HuH-7.5 (cell line): Measurements from ENCODE around the gene DCBLD1.

ENCODE experiments used
- DNase-seq: peaks from one replicate; pipeline ENCODE4 v3.0.0; 2011; ENCODE audit warnings: low spot score

The DCBLD1 gene

DNA sequence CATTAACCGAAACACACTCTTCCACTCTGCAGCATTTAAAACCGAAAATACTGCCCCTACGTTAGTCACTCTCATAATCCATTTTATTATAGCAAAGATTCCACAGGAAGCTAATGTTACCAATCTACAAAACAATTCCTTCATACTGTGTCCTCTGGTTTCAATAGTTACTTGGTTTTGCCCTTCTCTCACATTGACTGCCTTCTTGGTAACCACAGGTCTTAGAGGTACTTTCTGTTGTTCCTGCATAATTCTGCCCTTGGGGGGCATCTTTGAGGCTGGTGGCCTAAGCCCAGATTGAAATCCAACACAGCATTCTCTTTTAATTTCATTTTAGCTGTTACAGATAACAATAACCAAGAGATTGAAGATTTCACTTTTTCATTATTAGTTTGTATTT, 9.8 kb upstream of the DCBLD1 start:
- DNase-seq: no peak

DNA sequence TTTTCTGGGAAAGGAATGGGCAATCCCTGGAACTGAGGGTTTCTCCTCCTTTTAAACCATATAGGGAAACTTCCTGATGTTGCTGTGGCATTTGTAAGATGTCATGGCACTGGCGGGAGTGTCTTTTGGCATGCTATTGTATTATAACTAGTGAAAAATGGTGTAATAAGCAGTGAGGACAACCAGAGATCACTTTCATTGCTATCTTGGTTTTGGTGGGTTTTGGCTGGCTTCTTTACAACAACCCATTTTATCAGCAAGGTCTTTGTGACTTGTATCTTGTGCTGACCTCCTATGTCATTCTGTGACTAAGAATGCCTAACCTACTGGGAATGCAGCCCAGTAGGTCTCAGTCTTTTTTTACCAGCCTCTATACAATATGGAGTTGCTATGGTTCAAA, 9.1 kb upstream of the DCBLD1 start:
- no peak for DNase-seq

DNA sequence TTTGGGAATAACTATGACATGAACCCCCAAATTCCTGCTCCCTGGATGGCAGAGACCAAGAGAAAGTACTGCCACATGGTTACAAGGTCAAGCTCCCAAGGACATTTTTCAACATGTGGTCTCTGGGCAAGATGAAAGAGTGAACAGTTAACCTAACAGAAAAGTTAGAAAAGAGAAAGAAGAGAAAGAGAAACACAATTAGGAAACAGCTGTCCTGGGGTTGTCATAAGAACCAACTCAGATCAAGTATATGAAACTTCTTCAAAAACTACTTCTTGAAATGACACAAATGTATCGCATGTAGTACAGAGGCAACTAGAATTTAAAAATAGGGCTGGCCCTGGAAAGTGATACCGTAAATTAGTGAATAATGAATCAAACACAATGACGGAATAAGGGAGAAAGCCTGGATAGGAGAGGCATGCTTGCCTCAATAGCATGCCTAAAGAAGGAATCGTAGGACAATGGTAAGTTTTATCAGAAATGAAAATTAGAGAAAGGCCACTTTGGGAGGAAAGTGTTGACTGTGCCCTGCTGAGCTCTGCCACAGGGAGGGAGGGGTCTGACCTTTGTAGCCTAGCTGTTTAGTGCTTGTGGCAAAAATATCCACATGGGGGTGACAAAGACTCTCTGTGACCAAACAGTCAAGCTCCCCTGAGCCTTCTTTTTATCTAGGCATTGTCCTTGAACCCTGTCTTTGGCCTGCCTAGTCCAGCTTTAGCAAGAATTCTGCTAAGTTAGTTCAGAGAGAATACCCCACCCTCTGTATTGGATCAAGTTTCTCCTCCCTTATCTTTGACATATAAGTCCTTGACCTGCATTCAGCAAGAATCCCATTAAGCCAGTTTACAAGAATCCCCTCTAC, 4.3 kb upstream of the DCBLD1 start:
- peak; percentile 39 for DNase-seq

GRCh38 chr6:117478853-117479231, 3.6 kb upstream of the DCBLD1 start:
- DNase-seq: no peak

- DNase-seq: no peak
Observed at GRCh38 chr6:117480651-117481050, 1.8 kb upstream of the DCBLD1 start.

GRCh38 chr6:117481278-117481925, 1.1 kb upstream of the DCBLD1 start:
- DNase-seq: no peak

GRCh38 chr6:117481926-117482239, 591 bp upstream of the DCBLD1 start:
- DNase-seq: no peak

- DNase-seq: peak; percentile 53
Observed at GRCh38 chr6:117483004-117483644, 650 bp downstream of the DCBLD1 start.

DNA sequence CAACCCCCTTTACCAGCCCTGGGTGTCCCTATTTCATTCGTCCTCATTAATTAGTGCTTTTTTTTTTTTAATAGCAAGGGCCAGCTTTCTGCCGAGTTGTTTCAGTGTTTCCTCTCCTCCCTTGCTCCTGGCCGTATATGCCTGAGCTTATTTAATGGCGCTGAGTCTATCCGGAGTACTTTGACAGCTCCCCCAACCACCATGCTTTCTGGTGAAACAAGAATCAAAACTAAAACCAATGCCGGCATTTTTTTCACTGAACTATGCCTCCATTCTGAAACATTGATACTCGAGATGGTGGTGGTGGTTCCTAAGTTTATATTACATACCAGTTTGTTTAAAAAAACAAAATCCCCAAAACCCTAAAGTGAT, 1.2 kb downstream of the DCBLD1 start:
- DNase-seq: peak; percentile 48

DNA sequence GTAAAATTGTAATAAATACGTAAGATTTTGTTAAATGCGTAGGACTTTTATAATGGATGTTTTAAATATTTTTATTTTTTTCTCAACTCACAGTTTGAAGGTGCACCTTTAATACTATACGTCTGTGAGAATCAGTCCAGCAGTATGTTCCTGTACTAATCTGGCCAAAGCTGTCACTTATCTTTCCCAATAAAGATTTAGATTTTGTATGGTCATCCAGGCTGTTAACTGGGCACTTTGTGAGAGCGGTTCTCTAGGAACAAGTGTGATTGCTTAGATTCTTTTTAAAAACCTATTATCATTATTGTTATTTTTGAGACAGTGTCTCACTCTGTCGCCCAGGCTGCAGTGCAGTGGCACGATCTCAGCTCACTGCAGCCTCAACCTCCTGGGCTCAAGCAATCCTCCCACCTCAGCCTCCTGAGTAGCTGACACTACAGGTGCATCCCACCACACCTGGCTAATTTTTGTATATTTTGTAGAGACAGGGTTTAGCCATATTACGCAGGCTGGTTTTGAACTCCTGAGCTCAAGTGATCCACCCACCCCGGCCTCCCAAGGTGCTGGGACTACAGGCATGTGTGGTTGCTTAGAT, 1.7 kb downstream of the DCBLD1 start:
- DNase-seq: no peak

- no peak for DNase-seq
Observed at GRCh38 chr6:117485433-117485832, 3.0 kb downstream of the DCBLD1 start.

DNA sequence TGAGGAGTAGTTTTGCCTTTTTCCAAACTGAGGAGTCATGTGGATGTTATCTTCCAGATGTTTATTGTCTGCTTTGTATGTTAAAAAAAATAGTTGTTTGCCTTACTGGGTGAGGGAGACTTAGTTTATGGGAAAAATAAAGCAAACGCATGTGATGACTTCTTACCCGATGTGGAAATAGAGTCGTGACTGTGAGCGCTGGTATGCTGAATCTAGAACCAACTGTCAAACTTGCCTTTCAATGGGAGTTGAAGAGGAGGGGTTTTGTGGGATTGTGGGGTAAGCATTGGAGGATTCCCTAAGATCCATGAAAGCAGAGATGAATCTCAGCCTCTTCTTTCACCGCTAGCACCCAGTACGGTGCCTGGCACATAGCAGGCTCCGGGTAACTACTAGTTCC, 5.3 kb downstream of the DCBLD1 start:
- DNase-seq: no peak

DNA sequence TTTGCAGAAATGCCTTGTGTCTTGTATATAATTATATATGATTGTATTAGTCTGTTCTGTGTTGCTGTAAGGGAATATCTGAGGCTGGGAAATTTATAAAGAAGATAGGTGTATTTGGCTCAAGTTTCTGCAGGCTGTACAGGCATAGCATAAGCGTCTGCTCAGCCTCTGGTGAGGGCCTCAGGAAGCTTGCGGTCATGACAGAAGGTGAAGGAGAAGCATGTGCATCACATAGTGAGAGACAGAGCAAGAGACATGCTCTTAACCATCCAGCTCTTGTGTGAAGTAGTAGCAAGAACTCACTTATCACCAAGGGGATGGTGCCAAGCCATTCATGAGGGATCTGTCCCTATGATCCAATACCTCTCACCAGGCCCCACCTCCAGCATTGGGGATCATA, 6.5 kb downstream of the DCBLD1 start:
- no peak for DNase-seq

GRCh38 chr6:117491916-117492315, 9.4 kb downstream of the DCBLD1 start:
- no peak for DNase-seq

DNA sequence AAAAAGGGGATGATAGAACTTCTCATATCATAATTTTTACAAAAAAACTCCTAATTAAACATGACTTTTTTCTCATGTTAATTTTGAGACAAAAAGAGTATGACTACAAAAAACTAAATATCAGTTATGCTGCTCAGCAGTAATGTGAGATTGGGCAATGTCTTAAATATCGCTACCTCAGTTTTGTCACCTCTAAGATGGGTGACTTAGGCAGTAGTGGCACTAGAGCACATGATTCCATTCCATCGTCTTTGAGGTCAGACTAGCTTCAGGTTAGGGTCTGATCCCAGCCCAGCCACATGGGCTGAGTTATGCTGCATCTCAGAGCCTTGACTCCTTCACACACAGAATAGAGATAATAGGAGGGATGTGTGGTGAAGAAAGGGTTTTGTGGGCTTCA, 11.0 kb downstream of the DCBLD1 start:
- no peak for DNase-seq

GRCh38 chr6:117494283-117494682, 11.8 kb downstream of the DCBLD1 start:
- DNase-seq: no peak

DNA sequence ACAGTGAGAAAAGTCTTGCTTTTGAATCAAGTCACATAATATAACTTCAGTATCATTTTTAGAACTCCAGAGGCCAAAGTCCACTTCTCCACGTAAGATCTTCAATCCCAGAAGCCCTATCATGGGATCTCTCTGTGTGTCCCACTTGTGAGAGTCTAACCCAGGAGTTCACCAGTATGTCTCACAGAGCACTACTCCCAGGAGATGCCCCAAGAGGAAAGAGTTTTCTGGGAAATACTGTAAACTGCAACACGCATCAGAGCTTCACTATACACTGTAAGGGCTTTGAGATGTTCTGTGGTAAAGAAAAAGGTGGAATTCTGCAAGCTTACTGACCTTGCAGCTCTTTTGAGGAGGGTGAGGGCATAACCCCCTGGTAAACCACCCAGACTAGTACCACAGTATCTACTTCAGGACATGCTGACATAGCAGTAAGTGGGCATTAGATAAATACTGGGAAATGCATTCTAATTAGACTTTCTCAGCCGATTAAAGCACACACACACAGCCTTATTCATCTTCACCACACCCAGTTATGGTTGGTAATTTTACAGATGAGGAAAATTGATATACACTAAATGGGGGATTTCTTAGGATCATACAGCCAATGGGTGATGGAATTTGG, 12.3 kb downstream of the DCBLD1 start:
- no peak for DNase-seq

- DNase-seq: no peak
Observed at GRCh38 chr6:117495425-117495824, 13.0 kb downstream of the DCBLD1 start.

DNA sequence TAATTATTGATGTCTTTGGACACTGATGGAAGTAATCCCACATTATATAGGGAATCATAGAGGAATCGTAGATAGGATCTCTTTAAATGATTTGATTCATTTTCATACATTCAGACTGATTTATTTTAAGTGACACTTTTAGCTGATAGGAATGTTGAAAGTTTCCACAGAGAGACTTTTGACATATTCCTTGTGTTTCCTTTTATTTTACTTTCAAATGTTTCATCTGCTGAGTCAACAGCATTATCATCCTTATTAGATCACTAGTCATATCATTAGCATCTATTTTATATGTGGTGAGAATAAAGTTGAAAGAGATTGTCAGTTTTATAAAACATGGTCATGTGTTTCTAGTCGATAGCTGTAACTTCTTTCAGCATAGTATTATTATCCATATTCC, 13.4 kb downstream of the DCBLD1 start:
- no peak for DNase-seq

GRCh38 chr6:117496383-117496990, 14.0 kb downstream of the DCBLD1 start:
- no peak for DNase-seq

DNA sequence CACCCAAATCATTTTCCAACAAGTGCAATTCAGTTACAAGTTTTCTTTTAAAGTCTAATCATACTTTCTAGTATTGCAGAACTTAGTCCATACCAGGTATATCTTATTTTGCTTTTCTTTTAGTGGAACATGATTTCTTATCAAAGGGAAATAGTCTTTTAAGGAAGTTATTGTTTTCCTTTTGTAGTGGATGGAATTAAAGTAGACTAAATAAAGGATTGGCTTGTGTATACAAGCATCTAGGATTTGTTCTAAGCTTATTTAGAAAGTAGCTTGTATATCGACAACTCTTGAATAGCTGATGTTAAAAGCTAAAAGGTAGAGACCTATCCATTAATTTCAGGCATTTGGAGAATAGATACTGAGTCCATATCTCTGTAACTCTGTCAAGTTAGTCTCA, 14.8 kb downstream of the DCBLD1 start:
- DNase-seq: no peak

DNA sequence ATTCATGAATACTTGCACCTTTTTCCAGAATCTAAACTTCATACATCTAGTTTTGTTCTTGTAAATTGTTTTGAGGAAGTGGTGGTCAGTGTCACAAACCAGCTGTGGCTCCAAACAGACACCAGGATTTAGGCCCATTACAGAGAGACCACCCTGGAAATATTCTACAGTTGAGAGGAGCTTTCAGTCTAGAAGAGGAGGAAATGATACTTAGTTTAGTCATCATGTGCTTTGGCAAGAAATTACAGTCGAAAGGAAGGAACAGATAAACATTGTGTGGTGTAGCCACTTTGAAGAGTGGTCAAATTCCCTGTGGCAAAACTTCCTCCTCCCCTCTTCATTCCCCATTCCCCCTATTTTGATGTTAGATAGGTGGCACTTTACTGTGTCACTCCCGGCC, 15.7 kb downstream of the DCBLD1 start:
- no peak for DNase-seq
